ENCODE results near the gene VWA1. TPM values are rescaled to one million over a fixed set of nuclear protein-coding genes. Genes with fewer than 3 reads are reported as not detected.
"Not testable (repeated sequence)": the region's sequence is repeated elsewhere in the genome, so short reads cannot be mapped to it uniquely, and the experiment has no call there.

VWA1 gene
- polyA plus RNA-seq, 1 donor (not counting 4 experiments of a cell fraction or from before 2014, with no cell fraction given) = 6.5 TPM

DNA sequence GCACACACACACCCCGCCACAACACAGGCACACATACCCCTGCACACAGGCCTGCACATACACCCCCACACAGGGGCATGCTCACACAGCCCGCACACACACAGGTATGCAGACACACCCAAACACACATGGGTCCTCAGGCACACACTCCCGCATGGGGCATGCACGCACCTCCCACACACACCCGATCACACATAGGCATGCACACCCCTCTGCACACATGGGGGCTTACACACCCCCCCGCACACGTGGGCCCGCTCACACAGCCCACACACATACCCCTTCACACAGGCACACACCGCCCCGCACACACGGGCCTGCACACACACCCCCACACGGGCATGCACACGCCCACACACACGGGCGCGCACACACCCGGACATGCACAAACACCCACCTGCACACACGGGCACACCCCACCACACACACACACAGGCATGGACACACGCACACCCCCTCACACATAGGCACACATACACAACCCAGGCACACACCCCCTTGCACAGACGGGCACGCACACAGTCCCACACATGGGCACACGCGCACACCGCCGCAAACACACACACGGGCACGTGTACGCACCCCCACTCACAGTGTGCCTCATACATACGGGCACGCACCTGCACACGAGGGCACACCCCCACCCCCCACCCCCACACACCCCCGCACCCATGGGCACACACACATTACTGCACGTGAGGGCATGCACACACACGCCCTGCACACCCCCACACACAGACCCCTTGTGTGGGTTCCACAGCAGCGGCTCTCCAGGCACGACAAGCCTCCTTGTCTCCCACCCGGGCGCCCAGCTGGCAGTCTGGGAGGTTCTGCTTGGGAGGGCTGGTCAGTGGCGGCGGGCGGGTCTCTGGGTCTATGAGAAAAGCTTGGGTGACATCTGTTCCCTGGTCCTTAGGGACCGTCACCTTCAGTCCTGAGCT, 44.3 kb downstream of the VWA1 start:
- Histone ChIP-seq H3K4me3 (ENCODE audit: control insufficient read depth in 2 of 3, extremely low read depth in 1 of 3, insufficient read depth in 2 of 3, low read depth in 1 of 3, low read length in 3 of 3) (no peak overlapping the region), H3K9me3 (ENCODE audit: control insufficient read depth, low read depth, low read length) (no peaks in the 10 kb centered on the region), H3K27ac (ENCODE audit: control insufficient read depth, insufficient read depth, low read length) (no peak overlapping the region), H3K9me1 (ENCODE audit: control insufficient read depth, extremely low read depth, insufficient read depth, low read length) (no peaks in the 10 kb centered on the region), H3K79me2 (ENCODE audit: control insufficient read depth, insufficient read depth, low read length) (peaks cover 50% of the 10 kb centered on the region), H4K20me1 (ENCODE audit: control insufficient read depth, extremely low read depth, insufficient read depth, low read length) (peaks cover 2% of the 10 kb centered on the region), H3K4me1 (ENCODE audit: control insufficient read depth, extremely low read depth, insufficient read depth, low read length) (no peaks in the 10 kb centered on the region), H3K36me3 (ENCODE audit: control insufficient read depth in 2 of 2, extremely low read depth in 1 of 2, insufficient read depth in 2 of 2, low read length in 2 of 2) (peaks cover 9 to 30% of the 10 kb centered on the region in 2 experiments), H3K4me2 (ENCODE audit: control insufficient read depth, extremely low read depth, insufficient read depth, low read depth, low read length) (no peak overlapping the region), H3K9ac (ENCODE audit: control insufficient read depth, extremely low read depth, insufficient read depth, low read length) (no peak overlapping the region), H2AFZ (ENCODE audit: control insufficient read depth, low read length) (no peak overlapping the region), H3K27me3 (ENCODE audit: control insufficient read depth, extremely low read depth, insufficient read depth, low read length) (no peaks in the 10 kb centered on the region)
- TF ChIP-seq EZH2 (IDR thresholded peaks at IDR 0.05; ENCODE audit: low read length) = no peak
- TF ChIP-seq, protein P1, sequence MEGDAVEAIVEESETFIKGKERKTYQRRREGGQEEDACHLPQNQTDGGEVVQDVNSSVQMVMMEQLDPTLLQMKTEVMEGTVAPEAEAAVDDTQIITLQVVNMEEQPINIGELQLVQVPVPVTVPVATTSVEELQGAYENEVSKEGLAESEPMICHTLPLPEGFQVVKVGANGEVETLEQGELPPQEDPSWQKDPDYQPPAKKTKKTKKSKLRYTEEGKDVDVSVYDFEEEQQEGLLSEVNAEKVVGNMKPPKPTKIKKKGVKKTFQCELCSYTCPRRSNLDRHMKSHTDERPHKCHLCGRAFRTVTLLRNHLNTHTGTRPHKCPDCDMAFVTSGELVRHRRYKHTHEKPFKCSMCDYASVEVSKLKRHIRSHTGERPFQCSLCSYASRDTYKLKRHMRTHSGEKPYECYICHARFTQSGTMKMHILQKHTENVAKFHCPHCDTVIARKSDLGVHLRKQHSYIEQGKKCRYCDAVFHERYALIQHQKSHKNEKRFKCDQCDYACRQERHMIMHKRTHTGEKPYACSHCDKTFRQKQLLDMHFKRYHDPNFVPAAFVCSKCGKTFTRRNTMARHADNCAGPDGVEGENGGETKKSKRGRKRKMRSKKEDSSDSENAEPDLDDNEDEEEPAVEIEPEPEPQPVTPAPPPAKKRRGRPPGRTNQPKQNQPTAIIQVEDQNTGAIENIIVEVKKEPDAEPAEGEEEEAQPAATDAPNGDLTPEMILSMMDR (optimal IDR thresholded peaks at IDR 0.05 in 1 of 3, IDR thresholded peaks at IDR 0.05 in 1 of 3, conservative IDR thresholded peaks at IDR 0.05 in 1 of 3; ENCODE audit: extremely low read depth in 1 of 3, insufficient read depth in 2 of 3, low read length in 3 of 3) = no peak
- FAIRE-seq (no peak), DNase-seq (ENCODE audit: low read depth, low spot score) (no peak)
- dilution Hi-C loops (cut with MboI; ENCODE audit: extremely low pct_ligation_motif_present, low sequenced_read_pairs) = no loop called here

DNA sequence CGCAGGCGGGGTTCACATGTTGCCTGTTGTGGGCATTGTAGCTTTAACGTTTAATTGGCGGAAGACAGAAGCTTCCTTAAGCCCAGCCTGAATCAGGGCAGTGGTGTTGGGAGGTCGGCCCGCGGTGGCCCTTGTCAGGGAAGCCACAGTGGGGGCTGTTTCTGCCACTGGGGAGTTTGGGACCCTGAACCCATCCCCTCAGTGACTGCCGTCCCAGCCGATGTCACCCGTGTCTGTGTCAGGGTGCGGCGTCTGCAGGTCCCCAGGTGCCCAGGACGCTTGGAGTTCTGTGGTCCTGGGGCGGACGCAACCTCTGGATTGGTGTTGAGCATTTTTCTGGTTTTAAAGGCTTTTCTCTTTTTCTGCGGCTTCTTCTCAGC, 45.0 kb downstream of the VWA1 start:
- H3K4me3 ChIP-seq (ENCODE audit: control insufficient read depth in 2 of 3, extremely low read depth in 1 of 3, insufficient read depth in 2 of 3, low read depth in 1 of 3, low read length in 3 of 3); H3K9ac ChIP-seq (ENCODE audit: control insufficient read depth, extremely low read depth, insufficient read depth, low read length); FAIRE-seq; DNase-seq (ENCODE audit: low read depth, low spot score); H3K27ac ChIP-seq (ENCODE audit: control insufficient read depth, insufficient read depth, low read length); H4K20me1 ChIP-seq (ENCODE audit: control insufficient read depth, extremely low read depth, insufficient read depth, low read length); H3K9me3 ChIP-seq (ENCODE audit: control insufficient read depth, low read depth, low read length); H3K27me3 ChIP-seq (ENCODE audit: control insufficient read depth, extremely low read depth, insufficient read depth, low read length); H3K9me1 ChIP-seq (ENCODE audit: control insufficient read depth, extremely low read depth, insufficient read depth, low read length); H3K4me2 ChIP-seq (ENCODE audit: control insufficient read depth, extremely low read depth, insufficient read depth, low read depth, low read length); H3K4me1 ChIP-seq (ENCODE audit: control insufficient read depth, extremely low read depth, insufficient read depth, low read length); H2AFZ ChIP-seq (ENCODE audit: control insufficient read depth, low read length); dilution Hi-C loops (cut with MboI; ENCODE audit: extremely low pct_ligation_motif_present, low sequenced_read_pairs): not testable (repeated sequence)
- H3K36me3 ChIP-seq (ENCODE audit: control insufficient read depth in 2 of 2, extremely low read depth in 1 of 2, insufficient read depth in 2 of 2, low read length in 2 of 2) = peaks cover 9 to 30% of the 10 kb centered on the region in 2 experiments
- peaks cover 45% of the 10 kb centered on the region for H3K79me2 ChIP-seq (ENCODE audit: control insufficient read depth, insufficient read depth, low read length)

DNA sequence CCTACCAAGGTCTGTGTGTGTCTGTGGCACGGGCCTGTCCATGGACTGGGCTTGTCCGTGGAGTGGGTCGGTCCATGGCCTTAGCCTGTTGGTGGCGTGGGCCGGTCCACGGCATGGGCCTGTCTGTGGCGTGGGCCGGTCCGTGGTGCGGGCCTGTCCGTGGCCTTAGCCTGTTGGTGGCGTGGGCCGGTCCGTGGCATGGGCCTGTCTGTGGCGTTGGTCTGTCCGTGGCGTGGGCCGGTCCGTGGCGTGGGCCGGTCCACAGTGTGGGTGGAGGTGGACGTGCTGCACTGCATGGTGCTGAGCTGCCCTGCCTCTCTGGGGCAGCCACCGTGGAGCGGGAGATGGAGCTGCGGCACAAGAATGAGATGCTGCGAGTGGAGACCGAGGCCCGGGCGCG, 46.3 kb downstream of the VWA1 start:
- H3K9me1 ChIP-seq (ENCODE audit: control insufficient read depth, extremely low read depth, insufficient read depth, low read length); H3K4me3 ChIP-seq (ENCODE audit: control insufficient read depth in 2 of 3, extremely low read depth in 1 of 3, insufficient read depth in 2 of 3, low read depth in 1 of 3, low read length in 3 of 3); H3K27ac ChIP-seq (ENCODE audit: control insufficient read depth, insufficient read depth, low read length); H3K4me2 ChIP-seq (ENCODE audit: control insufficient read depth, extremely low read depth, insufficient read depth, low read depth, low read length); dilution Hi-C loops (cut with MboI; ENCODE audit: extremely low pct_ligation_motif_present, low sequenced_read_pairs); H4K20me1 ChIP-seq (ENCODE audit: control insufficient read depth, extremely low read depth, insufficient read depth, low read length); H3K9ac ChIP-seq (ENCODE audit: control insufficient read depth, extremely low read depth, insufficient read depth, low read length); FAIRE-seq; H3K4me1 ChIP-seq (ENCODE audit: control insufficient read depth, extremely low read depth, insufficient read depth, low read length); H2AFZ ChIP-seq (ENCODE audit: control insufficient read depth, low read length); H3K27me3 ChIP-seq (ENCODE audit: control insufficient read depth, extremely low read depth, insufficient read depth, low read length); H3K9me3 ChIP-seq (ENCODE audit: control insufficient read depth, low read depth, low read length); DNase-seq (ENCODE audit: low read depth, low spot score): not testable (repeated sequence)
- peaks cover 32% of the 10 kb centered on the region for H3K79me2 ChIP-seq (ENCODE audit: control insufficient read depth, insufficient read depth, low read length)
- H3K36me3 ChIP-seq (ENCODE audit: control insufficient read depth in 2 of 2, extremely low read depth in 1 of 2, insufficient read depth in 2 of 2, low read length in 2 of 2) = peaks cover 9 to 28% of the 10 kb centered on the region in 2 experiments
